ENCODE results near the gene KRT71. TPM values are rescaled to one million over a fixed set of nuclear protein-coding genes. Genes with fewer than 3 reads are reported as not detected.

The KRT71 gene
- total RNA-seq, 2 donors from 2014 or later: not detected

- H3K4me3 ChIP-seq (ENCODE audit: low read length): no peak overlapping the region
Measured at GRCh38 chr12:52530366-52530765, 22.6 kb downstream of the KRT71 start.

GRCh38 chr12:52529846-52530245, 23.1 kb downstream of the KRT71 start:
- Mint-ChIP-seq H3K4me3 (no peak overlapping the region), H3K4me1 (no peaks in the 10 kb centered on the region), H3K27me3 (ENCODE audit: insufficient read depth) (peaks cover 2% of the 10 kb centered on the region), H3K27ac (no peak overlapping the region), H3K9me3 (no peaks in the 10 kb centered on the region), H3K36me3 (ENCODE audit: low read depth) (no peaks in the 10 kb centered on the region)
- H3K9me3 ChIP-seq (ENCODE audit: control insufficient read depth, low read length): no peaks in the 10 kb centered on the region
- no peak overlapping the region for H3K4me3 ChIP-seq (ENCODE audit: low read length)
- no peaks in the 10 kb centered on the region for H3K36me3 ChIP-seq (ENCODE audit: control insufficient read depth, insufficient read depth, low read length)
- DNase-seq: peak; percentile 30
- no peak overlapping the region for H3K9ac ChIP-seq (ENCODE audit: extremely low read depth, low read length, poor library complexity, severe bottlenecking)
- no peaks in the 10 kb centered on the region for H3K4me1 ChIP-seq (ENCODE audit: control insufficient read depth, insufficient read depth, low read length)
- no peaks in the 10 kb centered on the region for H3K27me3 ChIP-seq (ENCODE audit: control insufficient read depth, insufficient read depth, low read length, poor library complexity, severe bottlenecking)
- 90 to 99% methylated on average over 7 to 9 of the region's 9 CpGs for WGBS, 2 experiments (ENCODE audit: insufficient coverage in 1 of 2, insufficient read length in 1 of 2)
- no peak for TF ChIP-seq CTCF (conservative IDR thresholded peaks at IDR 0.05)
- H3K27ac ChIP-seq (ENCODE audit: low read depth, low read length): no peak overlapping the region

More at GRCh38 chr12:52530366-52530765, 22.6 kb downstream of the KRT71 start:
- TF ChIP-seq CTCF (conservative IDR thresholded peaks at IDR 0.05): no peak
- Mint-ChIP-seq H3K4me1 (no peaks in the 10 kb centered on the region), H3K4me3 (no peak overlapping the region), H3K27me3 (ENCODE audit: insufficient read depth) (peaks cover 2% of the 10 kb centered on the region), H3K9me3 (no peaks in the 10 kb centered on the region), H3K27ac (no peak overlapping the region), H3K36me3 (ENCODE audit: low read depth) (no peaks in the 10 kb centered on the region)
- Histone ChIP-seq H3K9ac (ENCODE audit: extremely low read depth, low read length, poor library complexity, severe bottlenecking) (no peak overlapping the region), H3K9me3 (ENCODE audit: control insufficient read depth, low read length) (no peaks in the 10 kb centered on the region), H3K27ac (ENCODE audit: low read depth, low read length) (no peak overlapping the region), H3K4me1 (ENCODE audit: control insufficient read depth, insufficient read depth, low read length) (no peaks in the 10 kb centered on the region), H3K36me3 (ENCODE audit: control insufficient read depth, insufficient read depth, low read length) (no peaks in the 10 kb centered on the region), H3K27me3 (ENCODE audit: control insufficient read depth, insufficient read depth, low read length, poor library complexity, severe bottlenecking) (no peaks in the 10 kb centered on the region)
- DNase-seq: no peak
- 90% methylated on average over 2 of the region's 2 CpGs for WGBS, 2 experiments (ENCODE audit: insufficient coverage in 1 of 2, insufficient read length in 1 of 2)

- Mint-ChIP-seq H3K27me3 (ENCODE audit: insufficient read depth) (peaks cover 2% of the 10 kb centered on the region), H3K4me1 (no peaks in the 10 kb centered on the region), H3K27ac (no peak overlapping the region), H3K36me3 (ENCODE audit: low read depth) (no peaks in the 10 kb centered on the region), H3K9me3 (no peaks in the 10 kb centered on the region), H3K4me3 (no peak overlapping the region)
- Histone ChIP-seq H3K36me3 (ENCODE audit: control insufficient read depth, insufficient read depth, low read length) (no peaks in the 10 kb centered on the region), H3K27me3 (ENCODE audit: control insufficient read depth, insufficient read depth, low read length, poor library complexity, severe bottlenecking) (no peaks in the 10 kb centered on the region), H3K4me3 (ENCODE audit: low read length) (no peak overlapping the region), H3K9ac (ENCODE audit: extremely low read depth, low read length, poor library complexity, severe bottlenecking) (no peak overlapping the region), H3K27ac (ENCODE audit: low read depth, low read length) (no peak overlapping the region), H3K4me1 (ENCODE audit: control insufficient read depth, insufficient read depth, low read length) (no peaks in the 10 kb centered on the region), H3K9me3 (ENCODE audit: control insufficient read depth, low read length) (no peaks in the 10 kb centered on the region)
- peak; percentile 10 for DNase-seq
- TF ChIP-seq CTCF (conservative IDR thresholded peaks at IDR 0.05): no peak
- WGBS, 2 experiments (ENCODE audit: insufficient coverage in 1 of 2, insufficient read length in 1 of 2): 84 to 100% methylated on average over 2 of the region's 2 CpGs
Measured at GRCh38 chr12:52529417-52529816, 23.5 kb downstream of the KRT71 start.
